Heart left ventricle (tissue), 16 donors: Measurements from ENCODE around the gene CYP26A1. TPM values are rescaled to one million over a fixed set of nuclear protein-coding genes. Genes with fewer than 3 reads are reported as not detected.

Source experiments
- ATAC-seq, 4 donors: fragments of 200-7000 bp; cut with Tn5 transposase; one replicate each; pipeline ENCODE4 v1.9.1; 2020 to 2022; ENCODE audit warnings: moderate library complexity in 4 of 4, mild to moderate bottlenecking in 3 of 4, moderate number of reproducible peaks in 1 of 4
- DNase-seq, 5 donors: peaks; one replicate each; pipeline ENCODE4 v3.0.0-alpha.2; 2020
- H3K27ac ChIP-seq, 12 donors: fragments of 200-600 bp; sonication (generic) in 4 of 12; one replicate each; pipeline versions ENCODE4 v1.5.0 to v1.8.0; 2016 to 2022; ENCODE audit warnings: mild to moderate bottlenecking in 2 of 12
- H3K27me3 ChIP-seq, 9 donors: fragments of 200-600 bp; sonication (generic) in 2 of 9; one replicate each; pipeline versions ENCODE4 v1.5.1 to v1.8.0; 2016 to 2022; ENCODE audit warnings: mild to moderate bottlenecking in 3 of 9
- H3K36me3 ChIP-seq, 9 donors: fragments of 200-600 bp; sonication (generic) in 2 of 9; one replicate each; pipeline versions ENCODE4 v1.5.0 to v1.8.0; 2018 to 2022; ENCODE audit warnings: mild to moderate bottlenecking in 2 of 9
- H3K4me1 ChIP-seq, 12 donors: fragments of 200-600 bp; sonication (generic) in 4 of 12; one replicate each; pipeline versions ENCODE4 v1.5.0 to v1.8.0; 2016 to 2022; ENCODE audit warnings: mild to moderate bottlenecking in 3 of 12
- H3K4me3 ChIP-seq, 12 donors: fragments of 200-600 bp; sonication (generic) in 4 of 12; one replicate each; pipeline versions ENCODE4 v1.5.0 to v1.8.0; 2017 to 2022; ENCODE audit warnings: mild to moderate bottlenecking in 9 of 12, moderate library complexity in 4 of 12
- H3K9me3 ChIP-seq, 12 donors: fragments of 200-600 bp; sonication (generic) in 4 of 12; one replicate each; pipeline versions ENCODE4 v1.5.0 to v1.8.0; 2016 to 2022; ENCODE audit warnings: mild to moderate bottlenecking in 1 of 12
- POLR2A ChIP-seq, 2 donors: fragments of 450-650 bp; IDR thresholded peaks; one replicate each; pipeline ENCODE4 v1.6.1; 2017; ENCODE audit warnings: antibody characterized with exemption in 2 of 2, mild to moderate bottlenecking in 2 of 2, moderate library complexity in 2 of 2
- WGBS, 4 donors: extraction: QIAGEN DNeasy Blood & Tissue Kit in 2 of 4; methylation state at CpG; one replicate each; pipeline versions ENCODE4 v1.1.5 to v1.1.7; 2013 to 2018; 5-methylcytosine and 5-hydroxymethylcytosine counted together
- intact Hi-C, 10 donors: fragments of 100-400 bp; cut with DNase I; formaldehyde crosslinking; loops; one replicate each; pipeline versions ENCODE4 v1.11.1 to v1.14.2; 2022
- polyA plus RNA-seq, 2 donors: library from polyadenylated mRNA; stranded (reverse); fragments of 200-250 nt; gene quantifications; one replicate each; pipeline ENCODE4 v1.2.3, GENCODE V29; 2013
- total RNA-seq, 9 donors: library from RNA; depleted of rRNA in 2 of 9; stranded (reverse); fragments of >200 nt in 2 of 9; fragmentation: NEBNext Ultra II Directional in 3 of 9; extraction: Animal tissue kit (Norgen Biotek cat#: 25700) in 3 of 9; gene quantifications; one replicate each; pipeline versions ENCODE4 v1.1.0 to v1.2.4, GENCODE V29; 2016 to 2023
- TF ChIP-seq, protein P1 (sequence below), 12 donors: fragments of 200-600 bp; sonication (generic) in 4 of 12; IDR thresholded peaks; one replicate each; pipeline versions ENCODE4 v1.5.0 to v1.8.0; 2018 to 2022; ENCODE audit warnings: antibody characterized with exemption in 12 of 12, mild to moderate bottlenecking in 5 of 12
- donor health status: ischemic (EF 13 %, LVEDD 7.1; RV severe dilation, severe dysfunction).
- donor health status: healthy with polysubstance abuse.
- donor health status: DM: no; HTN: yes; CAD: no.
- donor health status: DM: no; HTN: no; CAD: no.
- donor health status: ischemic (EF 25% LVEDD 6.9; RV normal size, moderate dysfunction).
- donor health status: ischemic (EF 25% LVEDD 5.7; RV mildly dilated, moderate dysfunction).
- donor health status: healthy.
- donor health status: DM: yes; HTN: yes; CAD: no.
- donor health status: ischemic (EF 35%, LVEDD 5.7; RV mildly dilated, moderate dysfunction).
- donor health status: nonischemic (EF 11% LVEDD 7.7; RV severe dilation, severe dysfunction).
- donor health status: DM: yes; HTN: yes; CAD: no.
- donor health status: PGD.
- donor health status: ischemic (EF 29% LVEDD 5.4; RV normal size, mild dysfunction).
- donor health status: nonischemic (EF 23%, LVEDD 6.1; RV moderate dilation, normal function).

Gene CYP26A1
- total and polyA plus RNA-seq, 11 donors = not detected

DNA sequence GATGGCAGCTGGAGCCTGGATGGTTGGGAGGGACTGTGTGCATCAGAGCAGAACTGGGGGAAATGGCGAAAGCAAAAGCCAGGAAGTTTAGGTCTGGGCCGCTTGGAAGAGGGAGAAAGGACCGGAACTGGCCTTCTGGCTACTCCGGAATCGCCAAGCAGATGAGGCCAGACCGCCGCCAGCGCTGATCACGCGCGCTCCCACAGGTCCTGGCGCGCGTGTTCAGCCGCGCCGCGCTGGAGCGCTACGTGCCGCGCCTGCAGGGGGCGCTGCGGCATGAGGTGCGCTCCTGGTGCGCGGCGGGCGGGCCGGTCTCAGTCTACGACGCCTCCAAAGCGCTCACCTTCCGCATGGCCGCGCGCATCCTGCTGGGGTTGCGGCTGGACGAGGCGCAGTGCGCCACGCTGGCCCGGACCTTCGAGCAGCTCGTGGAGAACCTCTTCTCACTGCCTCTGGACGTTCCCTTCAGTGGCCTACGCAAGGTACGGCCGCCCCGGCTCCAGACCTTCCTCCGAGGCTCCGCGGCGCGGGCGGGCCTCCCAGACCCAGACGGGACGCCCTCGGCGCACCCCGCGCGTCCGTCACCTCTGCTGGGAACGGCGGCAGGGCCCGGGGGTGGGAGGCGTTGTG lies 11.1 kb upstream of the CYP26A1 start:
- no peak for TF ChIP-seq POLR2A (IDR thresholded peaks at IDR 0.05)
- TF ChIP-seq, protein P1, sequence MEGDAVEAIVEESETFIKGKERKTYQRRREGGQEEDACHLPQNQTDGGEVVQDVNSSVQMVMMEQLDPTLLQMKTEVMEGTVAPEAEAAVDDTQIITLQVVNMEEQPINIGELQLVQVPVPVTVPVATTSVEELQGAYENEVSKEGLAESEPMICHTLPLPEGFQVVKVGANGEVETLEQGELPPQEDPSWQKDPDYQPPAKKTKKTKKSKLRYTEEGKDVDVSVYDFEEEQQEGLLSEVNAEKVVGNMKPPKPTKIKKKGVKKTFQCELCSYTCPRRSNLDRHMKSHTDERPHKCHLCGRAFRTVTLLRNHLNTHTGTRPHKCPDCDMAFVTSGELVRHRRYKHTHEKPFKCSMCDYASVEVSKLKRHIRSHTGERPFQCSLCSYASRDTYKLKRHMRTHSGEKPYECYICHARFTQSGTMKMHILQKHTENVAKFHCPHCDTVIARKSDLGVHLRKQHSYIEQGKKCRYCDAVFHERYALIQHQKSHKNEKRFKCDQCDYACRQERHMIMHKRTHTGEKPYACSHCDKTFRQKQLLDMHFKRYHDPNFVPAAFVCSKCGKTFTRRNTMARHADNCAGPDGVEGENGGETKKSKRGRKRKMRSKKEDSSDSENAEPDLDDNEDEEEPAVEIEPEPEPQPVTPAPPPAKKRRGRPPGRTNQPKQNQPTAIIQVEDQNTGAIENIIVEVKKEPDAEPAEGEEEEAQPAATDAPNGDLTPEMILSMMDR (IDR thresholded peaks at IDR 0.05) = peak; percentile 22 to 56 (median 42)
- Histone ChIP-seq H3K4me1 (peaks cover 4 to 44% (median 21%) of the 10 kb centered on the region in 12 donors), H3K27me3 (peaks cover 32 to 97% (median 74%) of the 10 kb centered on the region in 9 donors), H3K27ac (no peak overlapping the region), H3K9me3 (no peaks in the 10 kb centered on the region), H3K36me3 (peaks cover 0 to 16% (median 4%) of the 10 kb centered on the region in 9 donors), H3K4me3 (peak overlapping the region in 11 of 12 donors; percentile 18 to 48 (median 38))
- ATAC-seq (peak in 3 of 4 donors; percentile 52 to 66 (median 56)), DNase-seq (no peak)
- intact Hi-C loops = loop anchor here in 1 of 10 donors (10.0 kb wide), 1 partner anchor 452 kb away; no protein-coding TSS in a partner anchor
- WGBS, 4 donors = 1 to 2% (median 1%) methylated on average over 10 to 68 of the region's 68 CpGs

DNA sequence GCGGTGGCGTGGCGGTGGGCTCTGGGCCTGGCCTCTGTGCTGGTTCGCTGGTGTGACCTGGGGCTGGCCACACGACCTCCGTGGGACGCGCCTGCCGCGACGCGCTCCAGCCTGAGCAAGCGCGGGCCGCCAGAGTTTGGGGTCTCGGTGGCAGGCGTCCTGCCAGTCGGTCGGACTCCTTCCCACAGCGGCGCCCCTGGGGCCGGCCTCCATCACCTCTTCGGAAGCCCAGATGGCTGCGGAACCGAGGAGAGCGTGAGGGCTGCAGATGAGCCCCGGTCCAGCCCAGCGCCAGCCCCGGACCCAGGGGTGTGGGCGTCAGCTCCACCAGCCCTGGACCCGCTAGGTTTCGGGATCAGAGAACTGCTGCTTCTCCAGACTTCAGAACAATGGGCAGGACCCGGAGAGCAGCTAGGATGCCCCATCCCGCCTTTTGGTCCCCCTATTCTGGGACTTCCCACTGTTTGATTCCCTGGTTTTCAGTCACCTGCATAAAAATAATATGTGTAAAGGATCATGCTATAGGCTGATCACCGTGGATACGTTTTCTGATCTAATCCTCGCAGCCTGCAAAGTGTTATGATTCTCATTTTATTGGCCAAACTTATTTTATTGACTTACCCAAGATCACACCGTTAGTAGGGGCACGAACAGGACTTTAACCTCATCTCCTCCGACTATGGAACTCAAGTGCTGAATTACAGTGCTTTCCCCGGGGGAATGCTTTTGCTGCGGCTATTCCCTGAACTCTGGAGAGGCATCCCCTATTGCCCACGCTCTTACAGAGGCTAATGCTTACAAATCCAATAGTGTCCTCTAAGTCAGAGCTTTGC lies 10.3 kb upstream of the CYP26A1 start:
- 10 to 42% (median 26%) methylated on average over 12 to 43 of the region's 43 CpGs for WGBS, 4 donors
- Histone ChIP-seq H3K9me3 (no peaks in the 10 kb centered on the region), H3K27ac (no peak overlapping the region), H3K4me3 (peak overlapping the region in 10 of 12 donors; percentile 18 to 48 (median 38)), H3K27me3 (peaks cover 32 to 99% (median 81%) of the 10 kb centered on the region in 9 donors), H3K36me3 (peaks cover 0 to 10% (median 0%) of the 10 kb centered on the region in 9 donors), H3K4me1 (peaks cover 4 to 48% (median 21%) of the 10 kb centered on the region in 12 donors)
- TF ChIP-seq POLR2A (IDR thresholded peaks at IDR 0.05) = no peak
- TF ChIP-seq, protein P1 (IDR thresholded peaks at IDR 0.05) = no peak
- intact Hi-C loops = loop anchor here in 1 of 10 donors (10.0 kb wide), 1 partner anchor 451 kb away; no protein-coding TSS in a partner anchor
- ATAC-seq = peak in 1 of 4 donors; percentile 5
- DNase-seq = no peak

DNA sequence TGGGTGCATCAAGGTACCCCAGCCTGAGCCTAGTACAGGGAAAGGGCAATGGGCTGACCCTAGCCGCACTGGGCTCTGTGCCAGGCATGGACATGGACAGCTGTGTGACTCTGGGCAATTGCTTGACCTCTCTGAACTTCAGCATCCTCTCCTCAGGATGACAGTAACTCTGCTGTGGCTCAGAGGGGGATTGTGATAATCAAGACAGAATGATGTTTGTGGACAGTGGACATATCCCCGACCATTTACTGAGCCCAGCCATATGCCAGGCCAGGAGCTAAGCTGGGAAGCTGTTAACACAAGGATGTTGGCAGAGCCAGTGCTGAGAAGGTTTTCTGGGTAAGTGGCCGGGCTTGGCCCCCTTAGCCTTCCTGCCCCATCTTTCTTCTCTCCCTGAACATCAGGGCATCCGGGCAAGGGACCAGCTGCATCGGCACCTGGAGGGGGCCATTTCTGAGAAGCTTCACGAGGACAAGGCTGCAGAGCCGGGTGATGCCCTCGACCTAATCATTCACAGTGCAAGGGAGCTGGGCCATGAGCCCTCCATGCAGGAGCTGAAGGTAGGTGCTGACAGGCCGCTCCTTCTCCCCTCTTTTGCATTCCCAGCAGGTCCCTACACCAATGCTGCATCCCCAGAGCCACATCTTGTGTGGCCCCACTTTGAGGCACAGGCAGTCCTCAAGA lies 9.6 kb upstream of the CYP26A1 start:
- H3K9me3 ChIP-seq = no peaks in the 10 kb centered on the region
- WGBS, 4 donors = 62 to 78% (median 69%) methylated on average over 5 to 9 of the region's 9 CpGs
- H3K27me3 ChIP-seq = peaks cover 38 to 99% (median 83%) of the 10 kb centered on the region in 9 donors
- no peak for TF ChIP-seq POLR2A (IDR thresholded peaks at IDR 0.05)
- TF ChIP-seq, protein P1 (IDR thresholded peaks at IDR 0.05) = no peak
- H3K36me3 ChIP-seq = peaks cover 0 to 2% (median 0%) of the 10 kb centered on the region in 9 donors
- peaks cover 4 to 54% (median 24%) of the 10 kb centered on the region in 12 donors for H3K4me1 ChIP-seq
- intact Hi-C loops = loop anchor here in 1 of 10 donors (10.0 kb wide), 1 partner anchor 451 kb away; no protein-coding TSS in a partner anchor
- H3K27ac ChIP-seq = no peak overlapping the region
- DNase-seq (no peak), ATAC-seq (no peak)
- no peak overlapping the region for H3K4me3 ChIP-seq
